ENCODE data around the gene RBM5. TPM values are rescaled to one million over a fixed set of nuclear protein-coding genes. Genes with fewer than 3 reads are reported as not detected.

Gene RBM5
- total RNA-seq, 1 experiment from 2014 or later = 92.1 TPM

GRCh38 chr3:50135964-50136363 lies 47.2 kb downstream of the RBM5 start (continued):
- TF ChIP-seq, protein P1, sequence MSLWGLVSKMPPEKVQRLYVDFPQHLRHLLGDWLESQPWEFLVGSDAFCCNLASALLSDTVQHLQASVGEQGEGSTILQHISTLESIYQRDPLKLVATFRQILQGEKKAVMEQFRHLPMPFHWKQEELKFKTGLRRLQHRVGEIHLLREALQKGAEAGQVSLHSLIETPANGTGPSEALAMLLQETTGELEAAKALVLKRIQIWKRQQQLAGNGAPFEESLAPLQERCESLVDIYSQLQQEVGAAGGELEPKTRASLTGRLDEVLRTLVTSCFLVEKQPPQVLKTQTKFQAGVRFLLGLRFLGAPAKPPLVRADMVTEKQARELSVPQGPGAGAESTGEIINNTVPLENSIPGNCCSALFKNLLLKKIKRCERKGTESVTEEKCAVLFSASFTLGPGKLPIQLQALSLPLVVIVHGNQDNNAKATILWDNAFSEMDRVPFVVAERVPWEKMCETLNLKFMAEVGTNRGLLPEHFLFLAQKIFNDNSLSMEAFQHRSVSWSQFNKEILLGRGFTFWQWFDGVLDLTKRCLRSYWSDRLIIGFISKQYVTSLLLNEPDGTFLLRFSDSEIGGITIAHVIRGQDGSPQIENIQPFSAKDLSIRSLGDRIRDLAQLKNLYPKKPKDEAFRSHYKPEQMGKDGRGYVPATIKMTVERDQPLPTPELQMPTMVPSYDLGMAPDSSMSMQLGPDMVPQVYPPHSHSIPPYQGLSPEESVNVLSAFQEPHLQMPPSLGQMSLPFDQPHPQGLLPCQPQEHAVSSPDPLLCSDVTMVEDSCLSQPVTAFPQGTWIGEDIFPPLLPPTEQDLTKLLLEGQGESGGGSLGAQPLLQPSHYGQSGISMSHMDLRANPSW (CRISPR knock-in tag; conservative IDR thresholded peaks at IDR 0.05; ENCODE audit: low read depth) = no peak
- TF ChIP-seq, protein P2, sequence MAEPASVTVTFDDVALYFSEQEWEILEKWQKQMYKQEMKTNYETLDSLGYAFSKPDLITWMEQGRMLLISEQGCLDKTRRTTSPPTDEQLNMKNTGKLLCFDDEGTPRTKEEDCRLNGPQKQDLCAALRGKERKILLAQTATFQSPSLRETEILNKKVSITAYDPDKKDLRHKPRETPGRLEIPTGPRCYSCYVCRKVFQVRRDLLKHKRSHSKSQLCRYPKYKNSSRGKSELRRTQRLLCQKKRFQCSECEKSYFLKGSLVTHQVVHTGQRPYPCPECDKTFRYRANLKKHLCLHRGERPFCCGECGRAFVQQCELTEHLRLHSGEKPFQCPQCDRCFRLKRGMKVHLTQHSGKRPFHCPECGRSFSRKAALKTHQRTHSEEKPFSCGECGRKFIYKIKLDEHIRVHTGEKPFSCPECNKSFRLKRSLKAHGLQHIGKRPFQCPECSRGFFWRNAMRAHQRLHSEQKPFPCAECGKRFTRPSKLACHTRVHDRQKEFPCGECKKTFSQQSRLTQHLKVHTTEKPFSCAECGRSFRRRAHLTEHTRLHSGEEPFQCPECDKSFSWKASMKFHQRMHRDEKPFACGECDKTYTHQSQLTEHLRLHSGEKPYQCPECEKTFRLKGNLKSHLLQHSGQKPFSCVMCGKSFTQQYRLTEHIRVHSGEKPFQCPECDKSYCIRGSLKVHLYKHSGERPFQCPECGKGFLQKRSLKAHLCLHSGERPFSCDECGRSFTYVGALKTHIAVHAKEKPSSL (CRISPR knock-in tag; conservative IDR thresholded peaks at IDR 0.05) = no peak
- TF ChIP-seq E2F4 (CRISPR knock-in tag; IDR thresholded peaks at IDR 0.05; ENCODE audit: borderline replicate concordance, low read depth) (no peak), CREM (CRISPR knock-in tag; IDR thresholded peaks at IDR 0.05) (no peak), MAX (CRISPR knock-in tag; IDR thresholded peaks at IDR 0.05) (no peak), GABPB1 (CRISPR knock-in tag; IDR thresholded peaks at IDR 0.05) (no peak)

- TF ChIP-seq NFATC4 (CRISPR knock-in tag; IDR thresholded peaks at IDR 0.05) (no peak), SOX15 (CRISPR knock-in tag; IDR thresholded peaks at IDR 0.05) (no peak), CBFB (CRISPR knock-in tag; IDR thresholded peaks at IDR 0.05; ENCODE audit: low read depth) (0 out of 2 replicates have a peak, but pooled peaks have one; percentile 35), TP53 (CRISPR knock-in tag; IDR thresholded peaks at IDR 0.05) (0 out of 2 replicates have a peak, but pooled peaks have one; percentile 33), SMAD3 (CRISPR knock-in tag; IDR thresholded peaks at IDR 0.05; ENCODE audit: borderline replicate concordance) (no peak), JAZF1 (CRISPR knock-in tag; IDR thresholded peaks at IDR 0.05) (no peak), FOXP1 (CRISPR knock-in tag; IDR thresholded peaks at IDR 0.05; ENCODE audit: borderline replicate concordance) (no peak)
- no peak overlapping the region for H3K27ac Mint-ChIP-seq
- no peaks in the 10 kb centered on the region for H3K36me3 Mint-ChIP-seq
- no peak for ATAC-seq
- H3K9me3 Mint-ChIP-seq = no peaks in the 10 kb centered on the region
- peaks cover 49% of the 10 kb centered on the region for H3K4me1 Mint-ChIP-seq
- ChIA-PET POLR2A (no interaction called here), CTCF (interaction anchor here (0.6 to 7.2 kb wide), 10 partner anchors 9 to 138 kb away, joined by 3 to 32 read pairs (median 6); no protein-coding TSS in a partner anchor)
- DNase-seq (ENCODE audit: low spot score) = no peak
- no peak overlapping the region for H3K4me3 Mint-ChIP-seq
- no peaks in the 10 kb centered on the region; the same call in 1 of the 2 replicates for H3K27me3 Mint-ChIP-seq (ENCODE audit: low read depth)
Measured at GRCh38 chr3:50136714-50137405, 48.1 kb downstream of the RBM5 start.

GRCh38 chr3:50137531-50137930 lies 48.8 kb downstream of the RBM5 start:
- ChIA-PET CTCF (interaction anchor here (0.9 to 7.2 kb wide), 10 partner anchors 8 to 138 kb away, joined by 3 to 32 read pairs (median 4); no protein-coding TSS in a partner anchor), POLR2A (no interaction called here)
- Mint-ChIP-seq H3K9me3 (no peaks in the 10 kb centered on the region), H3K27me3 (ENCODE audit: low read depth) (no peaks in the 10 kb centered on the region; the same call in 1 of the 2 replicates), H3K4me1 (peaks cover 49% of the 10 kb centered on the region), H3K4me3 (no peak overlapping the region), H3K27ac (no peak overlapping the region; the same call in 1 of the 2 replicates), H3K36me3 (no peaks in the 10 kb centered on the region)
- TF ChIP-seq SMAD4 (CRISPR knock-in tag; IDR thresholded peaks at IDR 0.05) (no peak), ZNF263 (CRISPR knock-in tag; IDR thresholded peaks at IDR 0.05; ENCODE audit: low read depth) (peak; percentile 75; the same call in 1 of the 2 replicates)
- ATAC-seq (no peak), DNase-seq (ENCODE audit: low spot score) (no peak)

Data from WTC11 (cell line).